ENCODE measurements around the gene ZNF652.

Gene ZNF652

DNA sequence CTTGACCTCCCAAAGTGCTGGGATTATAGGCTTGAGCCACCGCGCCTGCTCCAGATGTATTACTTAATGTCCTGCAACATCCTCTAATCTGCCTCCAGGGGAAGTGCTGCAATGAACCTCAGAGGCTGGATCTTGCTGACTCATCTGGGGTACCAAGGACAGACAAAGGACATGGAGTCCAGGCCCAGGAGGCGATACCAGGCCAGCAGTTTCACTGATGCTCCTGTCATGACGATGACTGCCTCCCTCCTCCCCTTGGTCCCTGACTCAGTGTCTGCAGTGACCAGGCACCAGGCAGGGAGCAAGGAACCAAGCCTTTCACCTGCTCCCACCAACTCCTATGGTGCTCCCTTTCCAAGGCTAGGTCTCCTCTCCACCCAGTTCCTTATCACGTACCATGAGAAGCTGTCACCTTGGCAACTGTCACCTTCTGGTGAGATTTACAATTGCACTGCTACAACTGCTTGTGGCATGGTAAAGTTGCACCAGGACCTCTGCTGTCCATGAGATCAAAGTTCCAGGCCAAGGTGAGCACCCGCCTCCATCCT, 109.8 kb downstream of the ZNF652 start:
- TF ChIP-seq, protein P1, sequence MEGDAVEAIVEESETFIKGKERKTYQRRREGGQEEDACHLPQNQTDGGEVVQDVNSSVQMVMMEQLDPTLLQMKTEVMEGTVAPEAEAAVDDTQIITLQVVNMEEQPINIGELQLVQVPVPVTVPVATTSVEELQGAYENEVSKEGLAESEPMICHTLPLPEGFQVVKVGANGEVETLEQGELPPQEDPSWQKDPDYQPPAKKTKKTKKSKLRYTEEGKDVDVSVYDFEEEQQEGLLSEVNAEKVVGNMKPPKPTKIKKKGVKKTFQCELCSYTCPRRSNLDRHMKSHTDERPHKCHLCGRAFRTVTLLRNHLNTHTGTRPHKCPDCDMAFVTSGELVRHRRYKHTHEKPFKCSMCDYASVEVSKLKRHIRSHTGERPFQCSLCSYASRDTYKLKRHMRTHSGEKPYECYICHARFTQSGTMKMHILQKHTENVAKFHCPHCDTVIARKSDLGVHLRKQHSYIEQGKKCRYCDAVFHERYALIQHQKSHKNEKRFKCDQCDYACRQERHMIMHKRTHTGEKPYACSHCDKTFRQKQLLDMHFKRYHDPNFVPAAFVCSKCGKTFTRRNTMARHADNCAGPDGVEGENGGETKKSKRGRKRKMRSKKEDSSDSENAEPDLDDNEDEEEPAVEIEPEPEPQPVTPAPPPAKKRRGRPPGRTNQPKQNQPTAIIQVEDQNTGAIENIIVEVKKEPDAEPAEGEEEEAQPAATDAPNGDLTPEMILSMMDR (IDR thresholded peaks at IDR 0.05): peak; percentile 59
- Histone ChIP-seq H3K9me3 (no peaks in the 10 kb centered on the region), H3K4me1 (ENCODE audit: control insufficient read depth in 1 of 2, insufficient read depth in 1 of 2, low read depth in 1 of 2, low read length in 1 of 2) (peaks cover 51 to 62% of the 10 kb centered on the region in 2 experiments), H3K27me3 (no peaks in the 10 kb centered on the region), H3K36me3 (no peaks in the 10 kb centered on the region), H3K27ac (peak overlapping the region; percentile 97), H3K4me3 (ENCODE audit: low read depth in 1 of 2, low read length in 1 of 2) (peak overlapping the region in 1 of 2 experiments; percentile 49)

DNA sequence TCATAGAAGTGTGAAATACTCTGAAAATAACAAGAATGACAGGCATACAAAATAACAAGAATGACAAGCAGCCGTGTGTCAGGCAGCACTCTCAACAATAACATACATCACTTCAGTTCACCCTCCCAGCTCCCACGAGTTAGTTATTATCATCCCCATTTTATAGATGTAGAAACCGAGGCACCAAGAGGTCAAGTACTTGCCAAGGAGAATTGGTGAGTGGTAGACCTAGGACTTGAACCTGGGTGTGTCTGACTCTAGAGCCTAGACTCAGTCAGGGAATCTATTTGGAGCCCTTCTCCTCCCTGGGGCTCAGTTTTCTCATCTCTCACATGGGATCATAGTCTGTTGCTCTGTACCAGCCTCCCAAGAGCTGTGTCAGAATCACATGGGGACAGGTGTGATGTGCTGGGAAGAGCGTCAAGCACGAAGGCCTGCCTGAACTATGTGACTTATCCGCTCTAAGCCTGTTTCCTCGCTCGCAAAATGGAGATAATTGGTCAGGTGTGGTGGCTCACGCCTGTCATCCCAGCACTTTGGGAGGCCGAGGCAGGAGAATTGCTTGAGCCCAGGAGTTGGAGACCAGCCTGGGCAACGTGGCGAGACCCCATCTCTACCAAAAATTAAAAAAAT, 112.0 kb downstream of the ZNF652 start:
- peak overlapping the region; percentile 53 for H3K27ac ChIP-seq
- no peaks in the 10 kb centered on the region for H3K27me3 ChIP-seq
- no peaks in the 10 kb centered on the region for H3K9me3 ChIP-seq
- no peak overlapping the region for H3K4me3 ChIP-seq (ENCODE audit: low read depth in 1 of 2, low read length in 1 of 2)
- H3K4me1 ChIP-seq (ENCODE audit: control insufficient read depth in 1 of 2, insufficient read depth in 1 of 2, low read depth in 1 of 2, low read length in 1 of 2): peaks cover 43 to 51% of the 10 kb centered on the region in 2 experiments
- no peaks in the 10 kb centered on the region for H3K36me3 ChIP-seq
- TF ChIP-seq, protein P1 (IDR thresholded peaks at IDR 0.05): no peak

- H3K4me1 ChIP-seq (ENCODE audit: control insufficient read depth in 1 of 2, insufficient read depth in 1 of 2, low read depth in 1 of 2, low read length in 1 of 2): peaks cover 37 to 44% of the 10 kb centered on the region in 2 experiments
- no peaks in the 10 kb centered on the region for H3K36me3 ChIP-seq
- TF ChIP-seq, protein P1 (IDR thresholded peaks at IDR 0.05): no peak
- H3K27me3 ChIP-seq: no peaks in the 10 kb centered on the region
- H3K4me3 ChIP-seq (ENCODE audit: low read depth in 1 of 2, low read length in 1 of 2): no peak overlapping the region
- peak overlapping the region; percentile 53 for H3K27ac ChIP-seq
- H3K9me3 ChIP-seq: no peaks in the 10 kb centered on the region
These were observed 112.7 kb downstream of the ZNF652 start for GRCh38 chr17:49249292-49249794.

GRCh38 chr17:49247944-49248343, 114.1 kb downstream of the ZNF652 start:
- no peaks in the 10 kb centered on the region for H3K27me3 ChIP-seq
- H3K4me1 ChIP-seq (ENCODE audit: control insufficient read depth in 1 of 2, insufficient read depth in 1 of 2, low read depth in 1 of 2, low read length in 1 of 2): peaks cover 23 to 30% of the 10 kb centered on the region in 2 experiments
- no peak overlapping the region for H3K27ac ChIP-seq
- H3K9me3 ChIP-seq: no peaks in the 10 kb centered on the region
- TF ChIP-seq, protein P1 (IDR thresholded peaks at IDR 0.05): no peak
- H3K4me3 ChIP-seq (ENCODE audit: low read depth in 1 of 2, low read length in 1 of 2): no peak overlapping the region
- no peaks in the 10 kb centered on the region for H3K36me3 ChIP-seq

GRCh38 chr17:49244839-49245238, 117.2 kb downstream of the ZNF652 start:
- Histone ChIP-seq H3K27me3 (no peaks in the 10 kb centered on the region), H3K27ac (no peak overlapping the region), H3K9me3 (no peaks in the 10 kb centered on the region)

More at GRCh38 chr17:49244839-49245238, 117.2 kb downstream of the ZNF652 start:
- H3K4me3 ChIP-seq (ENCODE audit: low read depth in 1 of 2, low read length in 1 of 2): no peak overlapping the region
- TF ChIP-seq, protein P1 (IDR thresholded peaks at IDR 0.05): no peak
- H3K36me3 ChIP-seq: no peaks in the 10 kb centered on the region
- H3K4me1 ChIP-seq (ENCODE audit: control insufficient read depth in 1 of 2, insufficient read depth in 1 of 2, low read depth in 1 of 2, low read length in 1 of 2): peaks cover 10 to 11% of the 10 kb centered on the region in 2 experiments
